Type B pancreatic cell (in vitro differentiated cells): ENCODE results near the gene PAK5. TPM values are rescaled to one million over a fixed set of nuclear protein-coding genes. Genes with fewer than 3 reads are reported as not detected.

Experiments used
- DNase-seq: peaks from one replicate; pipeline ENCODE4 v3.0.0; 2021; ENCODE audit warnings: mixed read lengths; ENCODE audit not compliant: unreplicated experiment; ENCODE audit errors: extremely low spot score
- H3K27ac Mint-ChIP-seq: 2 replicates; pipeline ENCODE4 v1.8.0; 2021; ENCODE audit warnings: mild to moderate bottlenecking, mixed read lengths
- H3K27me3 Mint-ChIP-seq: 2 replicates; pipeline ENCODE4 v1.8.0; 2021; ENCODE audit warnings: mixed read lengths
- H3K36me3 Mint-ChIP-seq: 2 replicates; pipeline ENCODE4 v1.8.0; 2021; ENCODE audit warnings: mixed read lengths
- H3K4me1 Mint-ChIP-seq: one replicate; pipeline ENCODE4 v1.8.0; 2021; ENCODE audit warnings: mixed read lengths; ENCODE audit not compliant: unreplicated experiment
- H3K4me3 Mint-ChIP-seq: 2 replicates; pipeline ENCODE4 v1.8.0; 2021; ENCODE audit warnings: mild to moderate bottlenecking, mixed read lengths
- H3K9me3 Mint-ChIP-seq: 2 replicates; pipeline ENCODE4 v1.8.0; 2021; ENCODE audit warnings: mixed read lengths
- total RNA-seq: library from RNA; stranded (reverse); gene quantifications from 2 replicates; pipeline ENCODE4 v1.2.1, GENCODE V29; 2021; ENCODE audit warnings: low replicate concordance
- TF ChIP-seq, protein P1 (sequence below): fragments of 200-600 bp; sonication (generic); conservative IDR thresholded peaks from 2 replicates; pipeline ENCODE4 v1.5.0; 2021; ENCODE audit warnings: antibody characterized with exemption, mild to moderate bottlenecking

The PAK5 gene
- total RNA-seq, 1 donor from 2014 or later: 1.8 TPM

DNA sequence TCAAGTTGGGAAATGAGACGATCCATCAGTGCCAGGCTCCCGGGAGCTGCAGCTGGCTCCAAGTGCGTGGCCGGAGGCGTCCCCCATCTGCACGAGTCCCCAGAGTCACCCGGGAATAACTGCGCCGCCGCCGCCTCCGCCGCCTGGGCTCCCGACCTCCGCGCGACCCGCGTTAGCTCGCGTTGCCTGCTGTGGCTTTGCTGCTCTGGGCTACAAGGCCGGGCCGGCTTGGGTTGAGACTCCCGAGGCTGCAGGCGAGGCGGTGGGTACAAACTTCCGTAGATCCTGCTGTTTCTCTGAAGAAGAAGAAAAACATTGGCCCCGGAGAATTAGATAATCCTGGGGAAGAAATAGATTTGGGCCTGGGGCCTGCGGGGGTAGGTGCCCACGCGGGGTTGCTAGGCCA, 331.9 kb downstream of the PAK5 start:
- Mint-ChIP-seq H3K9me3 (no peaks in the 10 kb centered on the region), H3K4me3 (no peak overlapping the region), H3K4me1 (peaks cover 6% of the 10 kb centered on the region), H3K27ac (no peak overlapping the region), H3K36me3 (no peaks in the 10 kb centered on the region), H3K27me3 (peaks cover 84% of the 10 kb centered on the region)
- no peak for DNase-seq
- TF ChIP-seq, protein P1, sequence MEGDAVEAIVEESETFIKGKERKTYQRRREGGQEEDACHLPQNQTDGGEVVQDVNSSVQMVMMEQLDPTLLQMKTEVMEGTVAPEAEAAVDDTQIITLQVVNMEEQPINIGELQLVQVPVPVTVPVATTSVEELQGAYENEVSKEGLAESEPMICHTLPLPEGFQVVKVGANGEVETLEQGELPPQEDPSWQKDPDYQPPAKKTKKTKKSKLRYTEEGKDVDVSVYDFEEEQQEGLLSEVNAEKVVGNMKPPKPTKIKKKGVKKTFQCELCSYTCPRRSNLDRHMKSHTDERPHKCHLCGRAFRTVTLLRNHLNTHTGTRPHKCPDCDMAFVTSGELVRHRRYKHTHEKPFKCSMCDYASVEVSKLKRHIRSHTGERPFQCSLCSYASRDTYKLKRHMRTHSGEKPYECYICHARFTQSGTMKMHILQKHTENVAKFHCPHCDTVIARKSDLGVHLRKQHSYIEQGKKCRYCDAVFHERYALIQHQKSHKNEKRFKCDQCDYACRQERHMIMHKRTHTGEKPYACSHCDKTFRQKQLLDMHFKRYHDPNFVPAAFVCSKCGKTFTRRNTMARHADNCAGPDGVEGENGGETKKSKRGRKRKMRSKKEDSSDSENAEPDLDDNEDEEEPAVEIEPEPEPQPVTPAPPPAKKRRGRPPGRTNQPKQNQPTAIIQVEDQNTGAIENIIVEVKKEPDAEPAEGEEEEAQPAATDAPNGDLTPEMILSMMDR: no peak

DNA sequence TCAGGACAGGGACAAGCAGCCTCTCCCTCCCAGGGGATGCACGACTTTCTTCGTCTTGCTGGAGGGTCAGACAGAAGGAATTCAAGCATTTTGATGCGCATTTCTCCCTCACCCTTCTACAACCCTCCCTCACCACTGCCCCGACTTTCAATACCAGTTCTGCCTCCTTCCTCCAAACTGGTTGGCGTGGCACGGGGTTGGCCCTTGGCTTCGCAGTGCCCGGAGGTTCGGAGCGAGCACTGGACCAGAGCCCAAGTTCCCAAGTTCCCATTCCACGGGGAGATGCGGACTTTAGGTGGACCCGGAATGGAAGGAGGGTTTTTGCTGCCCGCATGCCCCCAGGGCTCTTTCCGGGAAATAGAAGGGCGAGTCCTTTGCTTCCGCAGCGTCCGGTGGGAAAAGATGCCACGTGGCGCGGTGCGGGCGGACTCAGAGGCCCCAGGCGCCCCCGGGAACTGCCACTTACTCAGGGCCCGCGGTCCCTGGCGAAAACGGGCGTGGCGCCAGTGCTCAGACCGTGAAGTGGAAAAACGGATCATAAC, 332.5 kb downstream of the PAK5 start:
- DNase-seq: no peak
- Mint-ChIP-seq H3K4me3 (no peak overlapping the region), H3K36me3 (no peaks in the 10 kb centered on the region)

DNA sequence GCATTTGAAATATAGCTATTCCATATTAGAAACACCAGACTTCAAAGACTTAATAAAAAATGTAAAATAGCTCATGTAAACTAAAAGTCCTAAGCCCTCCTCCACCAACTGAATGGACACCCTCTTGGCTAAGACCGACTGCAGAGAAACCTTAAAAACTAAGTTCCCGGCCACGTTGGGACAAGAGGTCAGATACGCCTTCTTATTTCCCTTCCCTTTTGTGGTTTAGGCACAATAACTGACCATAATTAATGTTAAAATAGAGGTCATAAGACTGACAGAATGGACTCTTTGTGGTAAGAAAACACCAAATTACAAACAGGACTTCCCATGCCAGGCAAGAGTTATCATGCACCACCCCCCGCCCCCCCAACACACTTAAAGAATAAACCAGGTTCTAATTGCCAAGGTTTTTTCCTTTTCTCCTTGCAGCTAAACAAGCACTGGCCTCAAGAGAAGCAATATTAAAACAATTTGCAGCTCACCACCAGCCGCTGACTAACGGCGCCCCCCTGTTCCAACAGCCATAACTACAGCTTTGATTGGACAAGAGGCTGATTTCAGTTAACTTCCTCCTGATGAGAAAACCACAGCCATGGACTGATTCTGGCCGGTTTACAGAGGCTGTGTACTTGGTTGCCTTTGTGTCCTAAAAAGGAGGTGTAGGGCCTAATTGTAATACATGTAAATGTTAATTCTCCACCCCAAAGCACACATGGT, 335.2 kb downstream of the PAK5 start:
- TF ChIP-seq, protein P1: no peak
- no peak overlapping the region for H3K4me3 Mint-ChIP-seq
- H3K9me3 Mint-ChIP-seq: no peaks in the 10 kb centered on the region
- H3K27me3 Mint-ChIP-seq: peaks cover 55% of the 10 kb centered on the region
- no peaks in the 10 kb centered on the region for H3K36me3 Mint-ChIP-seq
- peaks cover 6% of the 10 kb centered on the region for H3K4me1 Mint-ChIP-seq
- no peak overlapping the region for H3K27ac Mint-ChIP-seq
- no peak for DNase-seq

More for the DNA sequence above, 332.5 kb downstream of the PAK5 start:
- TF ChIP-seq, protein P1: no peak
- H3K27me3 Mint-ChIP-seq: peaks cover 78% of the 10 kb centered on the region
- H3K4me1 Mint-ChIP-seq: peaks cover 6% of the 10 kb centered on the region
- no peak overlapping the region for H3K27ac Mint-ChIP-seq
- no peaks in the 10 kb centered on the region for H3K9me3 Mint-ChIP-seq

DNA sequence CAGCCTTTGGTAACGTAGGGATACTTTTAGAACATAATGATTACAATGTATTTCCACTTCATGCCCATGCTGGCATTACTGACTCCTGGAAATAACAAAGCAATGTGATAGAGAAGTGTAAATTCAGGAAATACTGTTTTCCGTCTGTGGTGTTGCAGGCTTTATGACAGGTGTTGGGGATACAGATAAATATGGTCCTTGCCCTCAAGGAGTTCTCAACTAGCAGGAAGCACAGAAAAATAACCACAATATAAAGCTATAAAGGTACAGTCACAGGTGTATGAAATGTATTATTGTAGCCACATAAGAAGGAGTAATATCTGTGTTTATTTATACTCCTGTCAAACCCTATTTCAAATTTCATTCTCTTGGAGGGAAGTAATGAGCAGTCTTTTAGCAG, 337.4 kb downstream of the PAK5 start:
- H3K27ac Mint-ChIP-seq: no peak overlapping the region
- H3K9me3 Mint-ChIP-seq: no peaks in the 10 kb centered on the region
- H3K36me3 Mint-ChIP-seq: no peaks in the 10 kb centered on the region
- peaks cover 37% of the 10 kb centered on the region for H3K27me3 Mint-ChIP-seq
- TF ChIP-seq, protein P1: no peak
- H3K4me3 Mint-ChIP-seq: no peak overlapping the region
- H3K4me1 Mint-ChIP-seq: peaks cover 6% of the 10 kb centered on the region
- DNase-seq: no peak

DNA sequence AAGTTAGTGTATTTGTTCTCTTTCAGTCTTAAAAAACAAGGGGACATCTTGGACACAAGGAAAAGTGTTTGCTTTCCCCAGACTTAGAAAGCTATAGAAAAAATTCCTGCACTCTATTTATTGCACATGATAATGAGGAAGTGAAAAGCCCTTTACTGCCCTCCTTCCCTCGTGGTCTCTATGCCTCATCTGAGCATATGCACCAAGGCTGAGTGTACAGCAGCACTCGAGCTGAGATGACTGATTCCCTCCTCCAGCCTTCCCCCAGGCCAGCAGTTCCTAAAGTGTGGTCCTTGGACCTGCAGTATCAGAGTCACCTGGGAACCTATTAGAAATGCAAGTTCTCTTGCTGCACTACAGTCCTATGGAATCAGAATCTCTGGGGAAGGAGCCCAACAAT, 338.8 kb downstream of the PAK5 start:
- Mint-ChIP-seq H3K4me3 (no peak overlapping the region), H3K27ac (no peak overlapping the region), H3K36me3 (no peaks in the 10 kb centered on the region), H3K9me3 (no peaks in the 10 kb centered on the region), H3K4me1 (peaks cover 6% of the 10 kb centered on the region), H3K27me3 (peaks cover 26% of the 10 kb centered on the region)
- TF ChIP-seq, protein P1: no peak
- DNase-seq: no peak
